IMR-90 (cell line): ENCODE measurements around the gene CD164L2. TPM values are rescaled to one million over a fixed set of nuclear protein-coding genes. Genes with fewer than 3 reads are reported as not detected.
"Not testable (repeated sequence)": the region's sequence is repeated elsewhere in the genome, so short reads cannot be mapped to it uniquely, and the experiment has no call there.

Experiments used
- ATAC-seq: fragments of 200-7000 bp; cut with Tn5 transposase; 2 replicates; pipeline ENCODE4 v1.9.1; 2020; ENCODE audit warnings: low read depth, mild to moderate bottlenecking, moderate library complexity
- BruUV-seq: library from RNA; stranded (reverse); fragments of 400-500 nt; replicated peaks from 2 replicates; lab custom pipeline; 2021; lab: Mats Ljungman, UMichigan
- CTCF ChIA-PET: fragments of 300-600 bp; formaldehyde crosslinking; extraction: SDS; loops from one replicate; lab custom pipeline; 2021; ENCODE audit warnings: antibody characterized with exemption; lab: Yijun Ruan, JAX
- POLR2A ChIA-PET: fragments of 300-600 bp; sonication (Branson Sonifier 250); formaldehyde crosslinking; loops from one replicate; lab custom pipeline; 2022; ENCODE audit warnings: antibody characterized with exemption; ENCODE audit not compliant: unreplicated experiment; lab: Charles Lee
- DNase-seq: peaks from one replicate; pipeline ENCODE4 v3.0.0; 2013
- H2AFZ ChIP-seq: replicated peaks from 2 replicates; pipeline ENCODE3; 2013; ENCODE audit warnings: low read length, mild to moderate bottlenecking; ENCODE audit not compliant: poor library complexity
- H2AK5ac ChIP-seq: 2 replicates; pipeline ENCODE4 v1.6.1; 2013; ENCODE audit warnings: low read depth, low read length, inconsistent platforms
- H2AK9ac ChIP-seq: replicated peaks from 2 replicates; pipeline ENCODE3; 2013; ENCODE audit warnings: mild to moderate bottlenecking, low read depth, low read length, moderate library complexity; ENCODE audit not compliant: poor library complexity
- H2BK120ac ChIP-seq: 2 replicates; pipeline ENCODE4 v1.6.1; 2013; ENCODE audit warnings: low read depth, low read length, inconsistent platforms
- H2BK15ac ChIP-seq: 3 replicates; pipeline ENCODE4 v1.6.1; 2013; ENCODE audit warnings: low read depth, low read length, inconsistent platforms
- H2BK20ac ChIP-seq: 2 replicates; pipeline ENCODE4 v1.6.1; 2013; ENCODE audit warnings: low read depth, mild to moderate bottlenecking, inconsistent platforms, low read length, moderate library complexity
- H2BK5ac ChIP-seq: 2 replicates; pipeline ENCODE4 v1.6.1; 2013; ENCODE audit warnings: mild to moderate bottlenecking, low read depth, low read length, inconsistent platforms; ENCODE audit not compliant: poor library complexity, severe bottlenecking
- H3K14ac ChIP-seq: replicated peaks from 2 replicates; pipeline ENCODE4 v1.6.1; 2013; ENCODE audit warnings: low read depth, low read length, inconsistent platforms
- H3K18ac ChIP-seq: 2 replicates; pipeline ENCODE4 v1.6.1; 2013; ENCODE audit warnings: low read depth, low read length, control low read depth
- H3K23ac ChIP-seq: 2 replicates; pipeline ENCODE4 v1.6.1; 2013; ENCODE audit warnings: low read depth, low read length, inconsistent platforms
- H3K27ac ChIP-seq: 2 replicates; pipeline ENCODE4 v1.5.1; 2013; ENCODE audit warnings: mild to moderate bottlenecking, control low read depth, low read length; ENCODE audit not compliant: insufficient read depth
- H3K27me3 ChIP-seq: 2 replicates; pipeline ENCODE4 v1.6.1; 2013; ENCODE audit warnings: low read length; ENCODE audit not compliant: control insufficient read depth, insufficient read depth
- H3K36me3 ChIP-seq: 2 replicates; pipeline ENCODE4 v1.6.1; 2013; ENCODE audit warnings: low read length, mixed read lengths; ENCODE audit not compliant: control insufficient read depth, insufficient read depth
- H3K4ac ChIP-seq: 2 replicates; pipeline ENCODE4 v1.6.1; 2013; ENCODE audit warnings: low read depth, low read length, inconsistent platforms
- H3K4me1 ChIP-seq: 2 replicates; pipeline ENCODE4 v1.6.1; 2013; ENCODE audit warnings: low read length, mixed read lengths; ENCODE audit not compliant: control insufficient read depth, insufficient read depth
- H3K4me2 ChIP-seq: 2 replicates; pipeline ENCODE4 v1.6.1; 2013; ENCODE audit warnings: low read depth, mild to moderate bottlenecking, control low read depth, low read length, moderate library complexity
- H3K4me3 ChIP-seq: 2 replicates; pipeline ENCODE4 v1.5.1; 2013; ENCODE audit warnings: low read depth, mild to moderate bottlenecking, control low read depth, low read length, moderate library complexity; ENCODE audit not compliant: insufficient read depth
- H3K56ac ChIP-seq: 2 replicates; pipeline ENCODE4 v1.6.1; 2013; ENCODE audit warnings: low read length, inconsistent platforms; ENCODE audit not compliant: insufficient read depth; ENCODE audit errors: extremely low read depth
- H3K79me1 ChIP-seq, 2 experiments: 2 replicates each; pipeline ENCODE4 v1.6.1; 2013; ENCODE audit warnings: low read length in 2 of 2, inconsistent platforms in 1 of 2, low read depth in 1 of 2
- H3K9ac ChIP-seq: 2 replicates; pipeline ENCODE4 v1.6.1; 2013; ENCODE audit warnings: low read depth, low read length, control low read depth
- H3K9me1 ChIP-seq: 2 replicates; pipeline ENCODE4 v1.6.1; 2013; ENCODE audit warnings: low read length, inconsistent platforms; ENCODE audit not compliant: insufficient read depth
- H3K9me3 ChIP-seq: 2 replicates; pipeline ENCODE4 v1.6.1; 2013; ENCODE audit warnings: low read length; ENCODE audit not compliant: control insufficient read depth, insufficient read depth
- H4K20me1 ChIP-seq: 2 replicates; pipeline ENCODE4 v1.6.1; 2013; ENCODE audit warnings: low read length, inconsistent platforms; ENCODE audit not compliant: insufficient read depth
- H4K5ac ChIP-seq: 2 replicates; pipeline ENCODE4 v1.6.1; 2013; ENCODE audit warnings: mild to moderate bottlenecking, low read depth, low read length, control low read depth
- H4K8ac ChIP-seq, 2 experiments: 2 replicates each; pipeline ENCODE4 v1.6.1; 2013; ENCODE audit warnings: low read depth in 2 of 2, low read length in 2 of 2, control low read depth in 1 of 2, inconsistent platforms in 1 of 2
- H4K91ac ChIP-seq: 2 replicates; pipeline ENCODE4 v1.6.1; 2013; ENCODE audit warnings: low read depth, low read length, inconsistent platforms; ENCODE audit not compliant: insufficient read depth
- WGBS, 2 experiments: methylation state at CpG; one replicate each; pipeline versions ENCODE4 v1.1.5 to v1.1.7; 2013; ENCODE audit warnings: missing lambda C conversion rate in 2 of 2; ENCODE audit not compliant: insufficient read length in 1 of 2; ENCODE audit errors: extremely low coverage in 2 of 2; 5-methylcytosine and 5-hydroxymethylcytosine counted together
- dilution Hi-C: fragments of 300-500 bp; cut with HindIII; formaldehyde crosslinking; loops from one replicate; pipeline ENCODE4 v1.14.3; 2018; ENCODE audit warnings: low sequenced_read_pairs; ENCODE audit not compliant: unreplicated experiment
- in situ Hi-C: fragments of 300-500 bp; cut with MboI; formaldehyde crosslinking; loops from 3 replicates; pipeline ENCODE4 v1.14.3; 2019; ENCODE audit warnings: low sequenced_read_pairs, inconsistent platforms, mixed read lengths
- intact Hi-C: fragments of 100-400 bp; cut with micrococcal nuclease; formaldehyde crosslinking; loops from 2 replicates; pipeline ENCODE4 v1.10.0; 2022
- polyA plus RNA-seq, 3 experiments: library from polyadenylated mRNA; depleted of rRNA; stranded (reverse); fragments of >200 nt; gene quantifications; 2 replicates each; pipeline ENCODE4 v1.2.3, GENCODE V29; 2012; ENCODE audit warnings: low replicate concordance in 1 of 3
- total RNA-seq: library from RNA; depleted of rRNA; stranded (reverse); fragments of >200 nt; gene quantifications from 2 replicates; pipeline ENCODE4 v1.2.3, GENCODE V29; 2012

Gene CD164L2
- total and polyA plus RNA-seq, 2 of the 4 experiments (the other 2 are of a cell fraction) = not detected

DNA sequence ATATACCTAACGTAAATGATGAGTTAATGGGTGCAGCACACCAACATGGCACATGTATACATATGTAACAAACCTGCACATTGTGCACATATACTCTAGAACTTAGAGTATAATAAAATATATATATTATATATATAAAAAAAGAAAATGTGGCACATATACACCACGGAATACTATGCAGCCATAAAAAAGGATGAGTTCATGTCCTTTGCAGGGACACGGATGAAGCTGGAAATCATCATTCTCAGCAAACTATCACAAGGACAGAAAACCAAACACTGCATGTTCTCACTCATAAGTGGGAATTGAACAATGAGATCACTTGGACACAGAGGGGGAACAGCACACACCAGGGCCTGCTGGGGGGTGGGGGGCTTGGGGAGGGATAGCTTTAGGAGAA, 1.7 kb upstream of the CD164L2 start:
- CTCF ChIA-PET = interaction anchor here (1.0 to 1.1 kb wide), 2 partner anchors 85 to 124 kb away, joined by 3 to 4 read pairs; no protein-coding TSS in a partner anchor
- H3K4me1 ChIP-seq, H4K8ac ChIP-seq, BruUV-seq, H4K20me1 ChIP-seq, H3K18ac ChIP-seq, H3K4me2 ChIP-seq, H2AFZ ChIP-seq, POLR2A ChIA-PET, DNase-seq, H3K9me1 ChIP-seq, H3K14ac ChIP-seq, H3K56ac ChIP-seq, H3K27ac ChIP-seq, H3K9ac ChIP-seq, H3K23ac ChIP-seq, intact Hi-C loops, H3K9me3 ChIP-seq, H3K36me3 ChIP-seq, H3K4me3 ChIP-seq, H2AK5ac ChIP-seq, H2BK5ac ChIP-seq, H2BK20ac ChIP-seq, dilution Hi-C loops, H2BK15ac ChIP-seq, ATAC-seq, in situ Hi-C loops, H3K79me1 ChIP-seq, H4K91ac ChIP-seq, H2AK9ac ChIP-seq, H2BK120ac ChIP-seq, H4K5ac ChIP-seq, H3K4ac ChIP-seq: not testable (repeated sequence)
- no CpG with 5 or more reads among the region's 3 CpGs for WGBS, 2 experiments
- H3K27me3 ChIP-seq = peaks cover 32% of the 10 kb centered on the region
